GM20431 (cell line): ENCODE measurements around the gene MGRN1.
"Not testable (repeated sequence)": the region's sequence is repeated elsewhere in the genome, so short reads cannot be mapped to it uniquely, and the experiment has no call there.

Experiments
- in situ Hi-C: fragments of 300-500 bp; cut with MseI, MboI; formaldehyde crosslinking; loops from one replicate; pipeline ENCODE4 v1.15.0; 2020; ENCODE audit warnings: low sequenced_read_pairs; ENCODE audit not compliant: unreplicated experiment

The MGRN1 gene

DNA sequence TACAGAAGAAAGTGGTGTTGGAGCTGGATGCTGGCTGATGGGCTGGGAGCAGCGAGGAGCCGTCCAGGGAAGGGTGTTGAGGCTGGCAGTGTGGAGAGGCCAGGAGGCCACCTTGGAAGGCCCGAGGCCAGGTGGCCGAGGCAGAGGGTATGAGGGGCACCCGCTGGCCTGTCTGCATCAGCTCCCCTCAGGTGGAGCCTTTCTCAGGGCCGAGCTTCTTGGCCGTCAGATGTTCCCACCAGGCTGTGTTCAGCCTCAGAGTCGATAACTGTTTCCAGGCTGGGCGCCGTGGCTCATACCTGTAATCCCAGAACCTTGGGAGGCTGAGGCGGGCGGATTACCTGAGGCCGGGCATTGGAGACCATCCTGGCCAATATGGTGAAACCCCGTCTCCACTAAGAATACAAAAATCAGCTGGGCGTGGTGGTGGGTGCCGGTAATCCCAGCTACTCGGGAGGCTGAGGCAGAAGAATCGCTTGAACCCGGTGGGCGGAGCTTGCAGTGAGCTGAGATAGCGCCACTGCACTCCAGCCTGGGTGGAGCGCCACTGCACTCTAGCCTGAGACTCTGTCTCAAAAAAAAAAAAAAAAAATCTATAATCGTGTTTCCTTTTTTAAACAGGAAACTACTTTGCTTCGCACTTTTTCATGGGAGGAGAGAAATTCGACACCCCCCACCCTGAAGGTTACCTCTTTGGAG, 25.3 kb downstream of the MGRN1 start:
- in situ Hi-C loops: no loop called here

DNA sequence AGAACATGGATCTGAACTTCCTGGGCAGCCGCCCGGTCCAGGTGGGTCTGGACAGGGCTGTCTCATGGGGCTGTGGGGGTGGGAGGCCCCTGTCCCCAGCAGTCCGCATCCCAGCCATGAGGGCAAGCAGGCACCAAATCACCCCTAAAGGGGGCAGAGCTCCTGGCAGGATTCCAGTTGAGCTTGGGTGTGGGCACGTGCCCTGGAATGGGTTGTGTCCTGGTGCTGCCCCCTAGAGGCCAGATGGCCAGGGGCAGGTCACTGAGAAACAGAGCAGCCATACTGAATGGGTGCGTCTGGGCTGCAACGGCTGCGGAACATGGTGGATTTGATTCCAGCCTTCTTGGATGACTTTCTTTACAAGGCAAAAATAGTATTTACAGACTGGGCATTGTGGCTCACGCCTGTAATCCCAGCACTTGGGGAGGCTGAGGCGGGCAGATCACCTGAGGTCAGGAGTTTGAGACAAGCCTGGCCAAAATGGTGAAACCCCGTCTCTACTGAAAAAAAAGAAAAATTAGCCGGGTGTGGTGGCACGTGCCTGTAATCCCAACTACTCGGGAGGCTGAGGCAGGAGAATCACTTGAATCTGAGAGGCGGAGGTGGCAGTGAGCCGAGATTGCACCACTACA, 25.9 kb downstream of the MGRN1 start:
- in situ Hi-C loops: not testable (repeated sequence)

DNA sequence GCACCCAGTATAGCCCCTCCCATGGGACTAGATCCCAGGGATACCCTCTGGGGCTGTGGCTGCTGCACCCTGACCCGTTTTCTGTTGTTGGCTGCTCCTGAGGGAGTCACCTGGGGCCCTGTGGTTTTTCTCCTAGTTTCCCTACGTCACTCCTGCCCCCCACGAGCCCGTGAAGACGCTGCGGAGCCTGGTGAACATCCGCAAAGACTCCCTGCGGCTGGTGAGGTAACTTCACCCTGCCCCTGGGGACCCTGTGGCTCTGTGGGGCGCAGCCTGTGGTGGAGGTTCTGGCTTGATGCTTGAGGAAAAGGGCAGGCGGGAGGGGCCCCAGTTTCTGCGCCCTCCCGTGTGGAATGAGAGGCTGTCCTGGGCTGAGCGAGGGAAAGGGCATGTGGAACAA, 27.2 kb downstream of the MGRN1 start:
- in situ Hi-C loops: no loop called here

DNA sequence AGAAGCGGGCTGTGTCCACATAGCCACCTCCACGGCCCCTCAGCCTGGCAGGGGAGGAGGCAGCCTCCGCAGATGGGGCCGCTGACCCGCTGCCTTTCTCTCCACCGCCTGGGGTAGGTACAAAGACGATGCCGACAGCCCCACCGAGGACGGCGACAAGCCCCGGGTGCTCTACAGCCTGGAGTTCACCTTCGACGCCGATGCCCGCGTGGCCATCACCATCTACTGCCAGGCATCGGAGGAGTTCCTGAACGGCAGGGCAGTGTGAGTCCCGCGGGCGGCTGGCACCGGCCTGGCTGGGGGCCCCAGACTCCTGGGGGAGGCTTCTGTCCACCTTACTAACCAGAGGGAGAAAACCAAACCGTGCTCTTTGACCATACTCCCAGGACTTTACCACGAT, 27.9 kb downstream of the MGRN1 start:
- in situ Hi-C loops: no loop called here

DNA sequence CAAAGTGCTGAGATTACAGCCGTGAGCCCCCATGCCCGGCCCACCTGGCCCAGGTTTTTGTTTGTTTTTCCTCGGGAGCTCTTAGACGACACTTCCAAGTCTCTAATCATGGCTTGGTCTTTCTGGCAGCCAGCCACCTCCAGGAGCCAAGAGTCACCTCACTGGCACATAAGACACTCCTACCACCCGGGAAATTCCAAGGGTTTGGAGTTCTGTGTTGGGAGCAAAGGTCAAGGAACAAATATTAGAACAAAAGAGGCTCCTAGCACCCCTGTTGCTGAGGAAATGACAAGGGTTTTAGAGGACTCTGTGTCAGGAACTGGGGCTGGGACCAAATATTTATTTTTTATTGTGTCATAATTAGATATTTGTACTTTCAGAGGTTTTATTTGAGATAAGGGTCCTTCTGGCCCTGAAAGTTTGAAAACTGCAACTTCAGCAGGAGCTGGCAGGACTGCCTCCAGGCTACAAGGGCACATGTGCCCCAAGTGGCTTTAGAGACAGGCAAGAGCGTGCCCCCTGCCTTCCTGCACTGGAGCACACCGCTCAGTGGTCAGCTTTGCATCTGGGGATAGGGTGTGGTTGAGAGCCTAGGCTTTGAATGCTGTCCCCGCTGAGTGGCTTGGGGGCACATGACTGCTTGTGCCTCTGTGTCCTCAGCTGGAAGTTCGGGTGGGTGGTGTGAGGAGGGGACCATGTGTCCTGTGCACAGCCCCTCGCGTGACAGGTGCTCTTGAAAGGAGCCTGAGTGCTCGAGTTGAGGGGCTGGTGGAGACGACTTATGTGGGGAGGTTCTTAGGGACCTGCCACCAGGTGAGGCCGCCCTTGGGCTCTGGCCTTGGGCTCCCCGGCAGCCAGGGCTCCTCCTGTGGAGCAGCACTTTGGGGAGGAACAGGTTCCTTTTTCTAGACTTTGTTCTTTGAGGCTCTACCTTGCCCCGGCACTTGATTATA, 29.7 kb downstream of the MGRN1 start:
- in situ Hi-C loops: no loop called here

DNA sequence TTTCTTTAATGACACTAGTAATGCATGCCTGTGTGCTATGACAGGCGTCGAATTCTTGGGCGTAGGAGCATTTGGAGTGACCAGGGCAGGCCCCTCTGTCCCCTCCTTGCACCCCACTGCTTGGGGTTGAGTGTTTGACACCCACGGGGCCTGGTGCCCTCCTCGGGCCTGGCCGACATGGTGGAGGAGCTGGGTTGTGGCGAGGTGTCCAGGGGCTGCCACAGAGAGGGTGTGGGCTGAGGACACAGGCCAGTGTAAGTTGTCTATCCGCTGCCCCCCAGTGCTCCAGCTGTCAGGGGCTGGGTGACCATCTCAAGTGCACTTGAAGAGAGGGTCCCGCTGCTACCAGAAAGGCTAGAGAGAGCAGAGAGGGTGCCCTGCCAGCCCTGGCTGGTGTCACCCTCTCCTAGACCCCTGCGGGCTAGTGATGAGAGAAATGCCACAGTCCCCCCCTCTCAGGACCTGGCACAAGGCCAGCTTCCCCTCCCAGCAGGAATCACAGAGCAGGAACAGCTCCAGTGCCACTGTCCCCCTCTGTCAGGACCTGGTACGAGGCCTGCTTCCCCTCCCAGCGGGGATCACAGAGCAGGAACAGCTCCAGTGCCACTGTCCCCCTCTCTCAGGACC, 30.5 kb downstream of the MGRN1 start:
- in situ Hi-C loops: no loop called here

DNA sequence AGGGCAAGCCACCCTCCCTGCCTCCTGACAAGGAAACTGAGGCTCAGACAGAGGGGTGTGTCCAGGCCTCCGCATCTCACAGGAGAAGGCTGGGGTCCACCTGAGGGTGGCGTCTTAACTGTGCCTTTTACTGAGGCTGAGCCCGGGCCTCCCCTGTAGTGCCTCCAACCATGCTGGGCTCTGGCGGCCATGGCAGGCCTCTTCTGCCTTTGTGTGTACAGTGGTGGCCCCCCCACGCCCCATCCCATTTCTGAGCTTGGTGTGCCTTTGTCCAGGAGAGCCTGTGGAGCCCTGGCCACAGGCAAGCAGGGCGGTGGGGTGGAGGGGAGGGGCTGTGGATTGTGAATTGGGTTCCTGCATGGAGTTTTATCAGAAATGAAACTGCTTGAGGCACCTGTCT, 31.2 kb downstream of the MGRN1 start:
- in situ Hi-C loops: no loop called here

DNA sequence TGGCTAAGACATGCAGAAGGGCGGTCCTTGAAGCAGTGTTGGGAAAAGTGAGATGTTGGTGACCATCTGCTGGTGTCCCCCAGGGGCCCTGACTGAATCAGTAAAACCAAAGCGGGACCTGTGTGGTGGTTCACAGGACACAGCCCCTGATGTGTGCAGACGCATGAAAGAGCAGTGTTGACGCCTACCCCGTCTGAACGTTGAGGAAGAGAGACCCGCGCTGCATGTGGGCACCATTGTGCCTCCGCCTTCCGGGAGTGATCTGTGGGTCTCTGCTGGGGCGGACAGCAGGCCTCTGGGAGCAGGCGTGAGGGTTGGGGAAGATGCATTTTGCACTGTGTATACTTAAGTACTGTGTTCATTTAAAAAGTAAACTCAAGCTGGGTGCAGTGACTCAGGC, 31.6 kb downstream of the MGRN1 start:
- in situ Hi-C loops: no loop called here

DNA sequence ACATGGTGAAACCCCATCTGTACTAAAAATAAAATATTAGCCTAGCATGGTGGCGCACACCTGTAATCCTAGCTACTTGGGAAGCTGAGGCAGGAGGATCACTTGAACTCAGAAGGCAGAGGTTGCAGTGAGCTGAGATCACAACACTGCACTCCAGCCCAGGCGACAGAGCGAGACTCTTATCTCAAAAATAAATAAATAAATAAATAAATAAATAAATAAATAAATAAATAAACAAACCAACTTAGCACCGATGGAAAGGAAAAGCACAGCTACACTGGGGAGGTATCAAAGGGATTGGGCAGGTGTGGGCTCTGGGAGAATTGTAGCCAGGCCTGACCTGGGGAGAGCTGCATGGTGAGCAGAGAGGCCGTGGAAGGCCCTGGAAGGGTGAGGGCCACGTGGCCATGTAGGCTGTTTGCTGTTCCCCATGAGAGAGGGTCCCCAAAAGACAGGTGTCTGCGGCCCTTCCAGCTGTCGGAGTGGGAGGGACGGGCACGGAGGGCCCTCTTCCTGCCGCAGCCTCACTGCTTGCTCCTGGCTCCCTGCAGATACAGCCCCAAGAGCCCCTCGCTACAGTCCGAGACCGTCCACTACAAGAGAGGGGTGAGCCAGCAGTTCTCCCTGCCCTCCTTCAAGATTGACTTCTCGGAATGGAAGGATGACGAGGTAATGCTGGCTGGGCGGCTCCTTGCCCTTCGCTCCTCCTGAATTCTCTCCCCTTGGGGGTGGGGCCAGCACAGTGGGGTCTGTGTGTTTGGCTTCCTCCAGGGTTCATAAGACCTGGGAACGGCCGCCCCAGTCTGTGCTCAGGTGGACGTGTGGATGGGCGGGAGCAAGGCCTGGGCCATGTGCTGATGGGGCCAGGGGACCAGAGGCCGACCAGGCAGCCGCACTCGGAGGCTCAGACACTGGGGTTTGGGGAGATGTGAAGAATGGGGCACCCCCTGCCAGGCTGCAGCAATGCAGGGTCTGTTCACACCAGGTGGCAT, 32.4 kb downstream of the MGRN1 start:
- in situ Hi-C loops: no loop called here

DNA sequence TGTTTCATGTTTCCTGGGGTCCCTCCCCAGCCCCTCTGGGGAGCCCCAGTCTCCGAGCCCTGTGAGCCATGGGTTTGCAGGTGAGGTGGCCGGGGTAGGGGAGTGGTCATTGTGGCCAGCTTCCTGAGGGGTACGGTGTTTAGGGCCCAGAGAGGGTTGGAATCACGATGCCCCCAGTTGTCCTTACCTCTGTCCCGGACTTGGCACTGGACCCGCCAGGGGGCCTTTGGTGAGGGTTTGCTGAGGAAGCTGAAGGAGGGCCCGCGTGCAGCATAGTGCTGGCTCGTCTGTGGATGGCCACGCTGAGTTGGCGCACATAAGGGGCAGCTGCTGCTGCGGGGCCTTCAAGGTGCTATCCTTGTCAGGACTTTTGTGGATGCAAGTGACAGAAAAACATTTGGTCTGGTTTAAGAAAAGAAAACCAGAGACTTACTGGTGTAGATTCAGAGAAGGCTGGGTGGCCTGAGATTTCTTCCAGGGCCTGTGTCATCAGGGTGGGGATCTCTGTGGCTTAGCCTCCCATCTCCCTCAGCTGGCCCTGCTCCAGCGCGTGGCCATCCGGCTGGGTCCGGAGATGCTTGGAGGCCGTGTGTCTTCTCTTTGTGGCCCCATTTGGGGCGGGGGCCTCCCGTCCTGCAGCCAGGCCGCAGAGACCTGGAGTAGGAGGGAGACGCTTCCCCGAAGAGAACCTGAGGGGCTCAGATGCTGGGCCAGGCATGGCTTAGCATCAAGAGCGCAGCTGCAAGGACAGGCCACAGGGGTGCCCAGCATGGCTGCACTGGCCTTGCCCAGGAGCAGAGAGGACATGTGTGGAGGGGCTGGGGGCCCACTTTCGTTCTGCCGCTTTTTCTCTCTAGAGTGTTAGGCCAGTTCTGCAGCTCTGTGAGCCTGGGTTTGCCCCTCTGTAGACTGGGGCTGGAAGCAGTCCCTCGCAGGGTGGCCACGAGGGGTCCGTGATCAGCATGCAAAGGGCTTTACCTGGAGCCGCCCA, 35.0 kb downstream of the MGRN1 start:
- in situ Hi-C loops: no loop called here

DNA sequence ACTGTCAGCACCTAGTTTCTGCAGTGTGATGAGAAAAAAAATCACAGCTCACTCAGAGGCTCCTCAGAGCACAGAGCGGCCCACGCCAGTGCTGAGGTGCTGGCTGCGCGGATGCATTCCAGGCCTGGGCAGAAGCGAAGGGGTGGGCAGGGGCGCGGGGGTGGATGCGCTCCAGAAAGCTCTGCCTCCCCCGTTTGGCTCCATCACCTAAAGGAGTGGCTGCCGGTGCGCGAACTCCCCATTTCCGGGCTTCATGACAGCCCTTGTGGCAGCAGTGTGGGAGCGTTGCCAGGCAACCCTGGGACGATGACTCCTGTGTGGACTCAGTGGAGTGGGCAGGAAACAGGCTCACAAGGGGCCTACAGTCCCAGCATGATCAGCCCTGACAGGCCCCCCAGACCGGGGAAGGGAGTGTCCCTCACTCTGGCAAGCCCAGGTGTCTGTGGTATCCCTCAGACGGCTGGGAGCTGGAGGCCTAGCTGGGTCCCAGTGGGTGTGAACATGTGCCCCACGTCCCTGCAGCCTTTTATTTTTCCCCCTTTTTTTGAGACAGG, 35.9 kb downstream of the MGRN1 start:
- in situ Hi-C loops: no loop called here

DNA sequence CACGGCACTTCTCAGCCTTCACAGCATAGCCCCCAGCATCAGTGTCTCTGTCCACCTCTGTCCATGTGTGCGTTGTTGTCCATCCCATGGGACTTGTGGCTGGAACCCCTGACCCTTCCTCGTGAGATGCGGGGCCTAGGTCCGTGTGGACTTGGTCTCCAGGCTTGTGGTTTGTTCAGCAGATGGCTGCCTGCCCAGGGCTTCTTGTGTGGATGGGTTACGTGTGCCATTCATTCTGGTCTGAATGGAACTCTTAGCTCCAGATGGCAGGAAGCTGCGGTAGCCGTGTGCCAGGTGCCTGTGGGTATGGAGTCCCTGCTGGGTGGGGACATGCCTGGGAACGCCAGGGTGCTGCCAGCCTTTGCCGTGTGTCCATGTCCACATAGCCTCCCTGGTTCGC, 37.0 kb downstream of the MGRN1 start:
- in situ Hi-C loops: no loop called here

DNA sequence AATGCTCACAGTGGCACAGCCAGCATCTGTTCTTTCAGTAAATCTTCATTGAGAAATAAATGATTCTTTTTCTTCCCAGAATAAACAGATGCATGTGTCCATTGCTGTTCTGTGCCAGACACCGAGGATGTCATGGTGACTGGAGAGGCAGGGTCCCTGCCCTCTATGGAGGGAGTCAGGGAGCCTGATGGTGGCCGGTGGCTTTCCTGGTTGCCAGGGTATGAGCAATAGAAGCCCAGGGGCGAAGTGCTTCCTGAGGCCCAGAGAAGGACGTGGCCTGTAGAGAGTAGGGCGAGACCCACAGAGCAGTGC, 38.8 kb downstream of the MGRN1 start:
- in situ Hi-C loops: no loop called here

DNA sequence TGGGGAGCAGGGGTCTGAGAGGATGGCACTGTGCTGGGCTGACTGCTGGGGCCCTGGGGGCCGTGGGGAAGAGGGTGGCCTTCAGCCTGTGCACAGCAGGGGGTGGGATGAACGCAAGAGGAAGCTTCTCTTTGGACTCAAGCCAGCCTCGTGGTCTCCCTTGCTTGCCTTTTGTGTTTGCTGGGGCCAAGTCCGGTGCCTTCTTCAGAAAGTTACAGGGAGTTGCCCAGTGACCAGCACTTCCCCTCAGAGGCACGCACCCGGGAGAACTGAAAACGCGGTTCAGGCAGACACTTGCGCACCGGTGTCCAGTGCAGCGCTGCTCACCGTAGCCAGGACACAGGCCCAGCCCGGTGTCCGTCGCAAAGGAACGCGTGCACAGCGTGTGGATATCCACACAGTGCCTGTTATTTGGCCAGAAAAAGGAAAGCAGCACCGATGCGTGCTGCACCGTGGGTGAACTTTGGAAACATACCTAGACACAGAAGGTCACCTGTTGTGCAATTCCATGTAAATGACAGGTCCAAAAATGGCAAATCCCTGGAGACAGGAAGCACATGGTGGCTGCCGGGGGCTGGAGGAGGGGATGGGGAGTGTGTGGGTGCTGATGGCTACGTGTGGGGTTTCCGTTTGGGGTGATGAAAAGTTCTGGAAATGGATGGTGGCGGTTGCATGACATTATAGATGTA, 39.3 kb downstream of the MGRN1 start:
- in situ Hi-C loops: no loop called here

DNA sequence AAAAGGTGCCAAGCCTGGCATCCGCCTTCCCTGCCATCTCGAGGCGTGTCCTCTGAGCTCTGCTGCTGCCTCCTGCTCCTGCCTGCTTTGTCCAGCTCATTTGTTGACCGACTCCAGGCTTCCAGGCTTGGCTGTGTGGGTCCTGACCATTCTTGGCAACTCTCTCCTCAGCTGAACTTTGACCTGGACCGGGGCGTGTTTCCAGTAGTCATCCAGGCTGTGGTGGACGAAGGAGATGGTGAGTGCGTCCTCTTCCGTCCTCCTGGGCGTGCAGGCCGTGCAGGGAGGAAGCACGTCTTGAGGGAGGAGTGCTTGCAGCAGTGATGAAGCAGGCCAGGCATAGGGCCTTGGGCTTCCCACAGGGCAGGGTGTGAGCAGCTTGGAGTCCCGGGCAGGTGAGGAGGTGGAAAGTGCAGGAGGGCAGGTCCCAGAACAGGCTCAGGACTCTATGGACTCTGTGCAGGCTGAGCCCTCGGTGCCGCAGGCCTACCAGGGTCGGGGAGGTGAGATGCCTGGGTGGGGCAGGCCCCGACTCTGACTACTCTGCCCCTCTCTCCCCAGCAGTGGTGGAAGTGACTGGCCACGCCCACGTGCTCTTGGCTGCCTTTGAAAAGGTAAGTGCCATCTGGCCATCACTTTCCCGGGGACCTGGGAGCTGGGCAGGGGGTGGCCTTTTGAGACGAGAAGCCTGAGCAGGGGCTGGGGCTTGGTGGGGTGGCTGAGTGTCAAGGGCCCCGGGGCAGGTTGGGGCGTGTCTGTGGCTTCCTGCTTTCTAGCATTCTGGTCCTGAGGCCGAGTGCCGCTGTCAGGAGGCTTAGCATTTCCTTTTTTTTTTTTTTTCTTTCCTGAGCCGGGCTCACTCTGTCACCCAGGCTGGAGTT, 40.2 kb downstream of the MGRN1 start:
- in situ Hi-C loops: no loop called here

DNA sequence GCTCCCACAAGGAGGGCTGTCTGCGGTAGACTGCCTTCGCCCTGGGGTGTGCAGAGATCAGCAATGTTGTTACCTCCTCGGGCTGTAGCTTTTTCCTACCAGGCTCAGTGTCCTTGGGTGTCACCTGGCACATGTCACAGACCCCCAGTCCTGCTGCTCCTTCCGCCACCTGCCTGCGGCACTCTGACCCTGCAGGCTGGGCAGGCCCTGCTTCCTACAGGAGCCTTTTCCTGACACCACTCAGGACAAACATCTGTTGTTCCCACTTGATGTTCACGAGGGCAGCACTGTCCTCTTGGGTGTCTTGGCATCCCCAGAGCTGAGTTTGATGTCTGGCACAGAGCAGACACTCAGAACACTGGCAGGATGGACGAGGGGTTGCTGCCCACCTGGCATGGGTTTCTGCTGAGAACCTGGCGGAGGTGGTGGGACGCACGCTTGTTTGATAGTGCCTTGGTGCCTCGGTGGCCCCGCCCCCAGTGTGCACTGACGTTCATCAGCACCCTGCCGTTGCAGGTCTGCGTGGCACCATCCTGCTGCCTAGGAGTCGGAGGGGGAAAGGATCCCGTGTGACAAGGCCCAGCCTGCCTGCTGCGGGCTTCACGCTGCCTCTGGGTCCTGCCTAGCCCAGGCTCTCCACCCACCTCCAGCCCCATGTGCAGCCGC, 42.0 kb downstream of the MGRN1 start:
- in situ Hi-C loops: no loop called here
